Mononuclear cell (primary cell): ENCODE results near the gene C2. TPM values are rescaled to one million over a fixed set of nuclear protein-coding genes. Genes with fewer than 3 reads are reported as not detected.
"Not testable (repeated sequence)": the region's sequence is repeated elsewhere in the genome, so short reads cannot be mapped to it uniquely, and the experiment has no call there.

Experiments used
- H3K27me3 ChIP-seq: 2 replicates; pipeline ENCODE4 v1.6.0; 2011; ENCODE audit warnings: low read length, control low read depth; ENCODE audit not compliant: insufficient read depth
- H3K4me1 ChIP-seq: 2 replicates; pipeline ENCODE4 v1.5.1; 2011; ENCODE audit warnings: mild to moderate bottlenecking, low read length, control low read depth; ENCODE audit not compliant: insufficient read depth
- H3K4me3 ChIP-seq: 2 replicates; pipeline ENCODE4 v1.5.1; 2011; ENCODE audit warnings: mild to moderate bottlenecking, low read length, moderate library complexity
- H3K9me3 ChIP-seq: 2 replicates; pipeline ENCODE4 v1.5.1; 2011; ENCODE audit warnings: low read depth, mild to moderate bottlenecking, control low read depth, low read length
- total RNA-seq: library from RNA; depleted of rRNA; stranded (reverse); fragments of >200 nt; gene quantifications from one replicate; pipeline ENCODE4 v1.2.3, GENCODE V29; 2012

Gene C2
- total RNA-seq, 1 donor: 2.5 TPM

DNA sequence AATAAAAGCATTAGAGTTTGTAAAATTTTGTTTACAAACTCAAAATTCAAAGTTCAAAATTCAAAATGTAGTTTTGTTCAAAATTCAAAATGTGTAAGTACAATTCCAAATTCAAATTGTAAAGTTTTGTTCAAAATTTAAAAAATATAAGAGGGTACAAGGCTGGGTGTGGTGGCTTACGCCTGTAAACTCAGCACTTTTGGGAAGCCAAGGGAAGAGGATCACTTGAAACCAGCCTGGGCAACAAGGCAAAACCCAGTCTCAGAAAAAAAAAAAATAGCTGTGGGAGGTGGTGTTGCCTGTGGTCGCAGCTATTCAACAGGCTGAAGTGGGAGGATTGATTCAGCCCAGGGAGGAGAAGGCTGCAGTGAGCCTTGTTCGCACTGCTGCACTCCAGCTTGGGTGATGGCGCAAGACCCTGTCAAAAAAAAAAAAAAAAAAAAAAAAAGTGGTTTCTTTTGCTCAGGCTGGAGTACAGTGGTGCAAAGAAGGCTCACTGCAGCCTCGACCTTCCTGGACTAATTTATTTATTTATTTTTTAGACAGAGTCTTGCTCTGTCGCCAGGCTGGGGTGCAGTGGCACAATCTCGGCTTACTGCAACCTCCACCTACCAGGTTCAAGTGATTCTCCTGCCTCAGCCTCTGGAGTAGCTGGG, 20.2 kb upstream of the C2 start:
- Histone ChIP-seq H3K9me3 (no peaks in the 10 kb centered on the region), H3K27me3 (no peaks in the 10 kb centered on the region), H3K4me1 (peaks cover 10% of the 10 kb centered on the region), H3K4me3 (no peak overlapping the region)

DNA sequence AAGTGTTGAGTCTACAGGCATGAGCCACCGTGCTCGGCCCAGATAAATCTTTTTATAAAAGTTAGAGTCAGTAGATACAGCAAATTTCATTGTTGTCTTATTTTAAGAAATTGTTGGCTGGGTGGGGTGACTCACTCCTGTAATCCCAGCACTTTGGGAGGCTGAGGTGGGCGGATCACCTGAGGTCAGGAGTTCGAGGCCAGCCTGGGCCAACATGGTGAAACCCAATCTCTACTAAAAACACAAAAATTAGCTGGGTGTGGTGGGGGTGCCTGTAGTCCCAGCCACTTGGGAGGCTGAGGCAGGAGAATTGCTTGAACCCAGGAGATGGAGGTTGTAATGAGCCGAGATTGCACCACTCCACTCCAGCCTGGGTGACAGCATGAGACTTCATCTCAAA, 19.3 kb upstream of the C2 start:
- not testable (repeated sequence) for H3K4me3 ChIP-seq, H3K4me1 ChIP-seq, H3K9me3 ChIP-seq, H3K27me3 ChIP-seq

DNA sequence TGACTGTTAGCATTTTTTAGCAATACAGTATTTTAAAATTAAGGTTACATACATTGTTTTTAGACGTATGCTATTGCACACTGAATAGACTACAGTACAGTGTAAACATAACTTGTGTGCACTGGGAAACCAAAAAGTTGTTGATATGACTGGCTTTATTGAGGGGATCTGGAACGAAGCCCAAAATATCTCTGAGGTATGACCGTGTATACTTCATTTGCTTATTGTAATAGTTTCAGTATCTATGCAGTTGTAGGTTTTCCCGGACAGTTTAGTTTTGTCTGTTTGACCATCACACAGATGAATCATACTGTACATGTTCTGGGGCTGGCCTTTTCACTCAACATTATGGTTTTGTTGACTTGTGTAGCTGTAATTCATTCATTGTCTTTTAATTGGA, 18.7 kb upstream of the C2 start:
- Histone ChIP-seq H3K4me1 (peaks cover 3% of the 10 kb centered on the region), H3K9me3 (no peaks in the 10 kb centered on the region), H3K27me3 (no peaks in the 10 kb centered on the region), H3K4me3 (no peak overlapping the region)

DNA sequence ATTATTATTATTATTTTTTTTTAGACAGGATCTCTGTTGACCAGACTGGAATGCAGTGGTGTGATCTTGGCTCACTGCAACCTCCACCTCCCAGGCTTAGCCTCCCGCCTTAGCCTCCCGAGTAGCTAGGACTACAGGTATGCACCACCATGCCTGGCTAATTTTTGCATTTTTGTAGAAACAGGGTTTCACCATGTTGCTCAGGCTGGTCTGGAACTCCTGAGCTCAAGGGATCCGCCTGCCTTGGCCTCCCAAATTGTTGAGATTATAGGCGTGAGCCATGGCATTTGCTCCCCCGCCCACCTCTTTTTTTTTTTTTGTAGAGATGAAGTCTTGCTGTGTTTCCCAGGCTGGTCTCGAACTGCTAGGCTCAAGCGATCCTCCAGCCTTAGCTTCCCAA, 18.2 kb upstream of the C2 start:
- H3K27me3 ChIP-seq, H3K4me3 ChIP-seq: not testable (repeated sequence)

DNA sequence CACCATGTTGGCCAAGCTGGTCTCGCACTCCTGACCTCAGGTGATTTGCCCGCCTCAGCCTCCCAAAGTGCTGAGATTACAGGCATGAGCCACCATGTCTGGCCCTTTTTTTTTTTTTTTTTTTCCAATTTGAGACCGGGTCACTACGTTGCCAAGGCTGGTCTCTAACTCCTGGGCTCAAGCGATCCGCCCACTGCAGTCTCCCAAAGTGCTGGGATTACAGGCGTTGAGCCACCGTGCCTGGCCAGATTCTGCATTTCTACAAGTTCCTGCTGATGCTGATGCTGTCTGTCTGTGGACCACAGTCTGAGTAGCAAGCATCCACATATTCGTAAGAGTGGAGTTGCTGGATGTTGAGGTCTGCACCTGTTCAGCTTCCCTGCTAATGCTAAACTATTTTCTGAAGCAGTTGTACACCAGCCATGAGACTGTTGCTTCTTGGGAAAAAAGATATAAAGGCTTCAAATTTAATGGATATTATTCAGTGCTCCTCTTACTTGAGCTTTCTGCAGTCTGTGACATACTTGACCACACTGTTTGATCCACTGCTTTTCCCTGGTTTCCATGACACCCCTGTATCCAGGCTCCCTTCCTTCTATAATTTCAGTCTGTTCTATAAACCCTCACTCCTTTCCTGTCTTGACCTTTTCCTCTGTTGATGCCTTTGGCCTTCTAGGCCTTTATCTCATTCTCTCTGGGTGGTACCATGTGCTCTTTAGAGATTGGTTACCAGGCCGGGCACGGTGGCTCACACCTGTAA, 15.5 kb upstream of the C2 start:
- Histone ChIP-seq H3K9me3 (no peaks in the 10 kb centered on the region), H3K4me3 (no peak overlapping the region), H3K4me1 (peaks cover 3% of the 10 kb centered on the region), H3K27me3 (no peaks in the 10 kb centered on the region)

More for the DNA sequence above, 18.2 kb upstream of the C2 start:
- not testable (repeated sequence) for H3K4me1 ChIP-seq, H3K9me3 ChIP-seq

DNA sequence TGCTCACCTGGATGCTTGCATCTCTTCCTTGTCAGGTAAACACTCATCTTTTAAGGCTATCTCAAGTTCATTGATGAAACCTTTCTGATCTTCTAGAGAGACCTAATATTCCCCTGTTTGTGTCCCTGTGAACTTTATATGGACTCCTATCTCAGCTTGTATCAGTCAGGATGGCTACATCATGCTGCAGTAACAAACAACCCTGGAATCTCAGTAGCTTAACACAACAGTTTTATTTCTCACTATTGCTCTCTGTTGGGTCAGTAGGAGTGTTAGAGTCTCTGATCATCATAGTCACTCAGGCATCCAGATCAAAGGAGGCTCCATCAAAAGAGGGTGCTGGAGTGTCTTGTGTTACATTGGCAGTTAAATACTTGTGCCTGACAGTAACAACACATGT, 12.2 kb upstream of the C2 start:
- no peaks in the 10 kb centered on the region for H3K27me3 ChIP-seq
- no peak overlapping the region for H3K4me3 ChIP-seq
- peaks cover under 1% of the 10 kb centered on the region for H3K4me1 ChIP-seq
- no peaks in the 10 kb centered on the region for H3K9me3 ChIP-seq

DNA sequence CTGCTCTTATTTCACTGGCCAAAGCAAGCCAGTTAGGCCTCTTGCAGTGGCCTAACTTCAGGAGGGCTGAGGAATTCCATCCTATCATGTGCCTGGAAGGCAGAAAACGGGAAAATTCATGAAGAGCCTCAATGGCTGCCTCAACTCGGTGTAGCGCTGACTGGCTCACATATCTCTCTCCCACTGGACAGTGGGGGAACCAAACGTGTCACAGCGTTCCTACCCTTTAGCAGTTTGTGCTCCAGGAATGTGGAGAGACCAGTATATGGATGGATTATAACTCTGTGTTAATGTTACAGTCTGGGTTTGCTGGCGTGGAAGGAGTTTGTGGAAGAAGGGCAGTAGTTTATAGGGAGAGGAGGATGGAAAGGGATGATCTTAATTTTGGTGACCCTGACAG, 11.8 kb upstream of the C2 start:
- Histone ChIP-seq H3K27me3 (no peaks in the 10 kb centered on the region), H3K9me3 (no peaks in the 10 kb centered on the region), H3K4me3 (no peak overlapping the region), H3K4me1 (peaks cover 5% of the 10 kb centered on the region)

DNA sequence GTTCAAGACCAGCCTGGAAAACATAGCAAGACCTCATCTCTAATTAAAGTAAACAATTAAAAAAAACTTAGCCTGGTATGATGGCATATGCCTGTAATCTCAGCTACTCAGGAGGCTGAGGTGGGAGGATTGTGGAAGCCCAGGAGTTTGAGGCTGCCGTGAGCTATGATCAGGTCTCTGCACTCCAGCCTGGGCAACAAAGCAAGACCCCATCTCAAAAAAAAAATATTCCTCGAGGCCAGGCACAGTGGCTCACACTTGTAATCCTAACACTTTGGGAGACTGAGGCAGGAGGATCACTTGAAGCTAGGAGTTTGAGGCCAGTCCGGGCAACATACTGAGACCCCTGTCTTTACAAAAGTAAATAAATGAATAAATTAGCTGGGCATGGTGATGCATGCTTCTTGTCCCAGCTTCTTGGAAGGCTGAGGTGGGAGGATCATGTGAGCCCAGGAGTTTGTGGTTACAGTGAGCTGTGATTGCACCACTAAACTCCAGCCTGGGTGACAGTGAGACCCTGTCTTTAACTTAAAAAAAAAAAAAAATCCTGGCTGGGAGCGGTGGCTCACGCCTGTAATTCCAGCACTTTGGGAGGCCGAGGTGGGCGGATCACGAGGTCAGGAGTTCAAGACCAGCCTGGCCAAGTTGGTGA, 9.3 kb upstream of the C2 start:
- Histone ChIP-seq H3K27me3 (no peaks in the 10 kb centered on the region), H3K4me1 (peaks cover 10% of the 10 kb centered on the region), H3K9me3 (no peaks in the 10 kb centered on the region)

DNA sequence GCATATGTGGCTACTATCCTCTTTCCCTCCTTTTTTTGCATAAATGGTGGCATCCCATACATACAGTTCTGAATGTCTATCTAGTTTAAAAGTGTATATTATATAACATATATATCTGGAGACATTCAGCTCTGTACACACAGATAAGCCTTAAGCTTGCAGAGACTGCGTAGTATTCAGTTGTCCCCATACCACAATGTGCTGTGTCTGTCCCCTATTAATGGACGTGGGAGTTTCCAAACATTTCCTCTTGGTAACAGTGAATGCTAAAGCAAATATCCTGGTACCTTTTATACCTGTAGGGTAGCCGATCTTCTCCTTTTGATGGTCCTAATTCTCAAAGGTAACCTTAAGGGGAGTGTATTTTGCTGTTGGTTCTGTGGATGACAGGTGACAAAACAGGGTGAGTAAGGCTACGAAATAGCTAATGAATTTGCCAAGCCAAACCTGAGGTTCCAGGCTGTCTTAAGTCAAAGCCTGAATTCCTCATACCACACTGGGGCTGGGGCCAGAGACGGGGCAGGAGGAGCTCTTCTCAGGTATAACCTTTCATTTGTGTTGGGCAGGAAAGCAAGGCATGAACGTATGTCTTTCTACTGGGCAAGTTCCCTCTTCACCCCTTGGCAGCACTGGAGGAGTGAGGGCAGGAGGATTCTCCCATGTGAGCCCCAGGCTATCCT, 7.8 kb upstream of the C2 start:
- H3K4me3 ChIP-seq: no peak overlapping the region
- H3K4me1 ChIP-seq: peaks cover 10% of the 10 kb centered on the region
- H3K9me3 ChIP-seq: no peaks in the 10 kb centered on the region
- no peaks in the 10 kb centered on the region for H3K27me3 ChIP-seq

More for the DNA sequence above, 9.3 kb upstream of the C2 start:
- H3K4me3 ChIP-seq: no peak overlapping the region

DNA sequence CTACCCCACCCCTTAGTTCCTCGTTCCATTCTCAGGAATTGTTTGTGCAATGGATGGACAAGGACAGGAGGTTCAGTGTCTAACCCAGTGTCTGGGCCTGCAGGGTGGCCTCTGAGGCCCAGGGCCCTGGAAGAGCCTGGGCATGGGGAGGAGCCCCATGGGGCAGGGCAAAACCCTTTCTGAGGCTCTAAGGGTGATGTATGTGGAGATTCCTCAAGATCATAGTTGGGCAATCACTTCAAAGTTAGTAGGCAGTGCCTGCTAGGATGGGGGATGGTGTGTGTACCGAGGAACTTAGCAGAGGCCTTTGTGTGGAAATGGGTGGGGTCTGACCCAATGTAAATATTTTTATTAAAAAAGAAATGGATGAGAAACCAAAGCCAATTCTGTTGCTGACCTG, 6.7 kb upstream of the C2 start:
- H3K27me3 ChIP-seq: no peaks in the 10 kb centered on the region
- no peak overlapping the region for H3K4me3 ChIP-seq
- peaks cover 10% of the 10 kb centered on the region for H3K4me1 ChIP-seq
- H3K9me3 ChIP-seq: no peaks in the 10 kb centered on the region

DNA sequence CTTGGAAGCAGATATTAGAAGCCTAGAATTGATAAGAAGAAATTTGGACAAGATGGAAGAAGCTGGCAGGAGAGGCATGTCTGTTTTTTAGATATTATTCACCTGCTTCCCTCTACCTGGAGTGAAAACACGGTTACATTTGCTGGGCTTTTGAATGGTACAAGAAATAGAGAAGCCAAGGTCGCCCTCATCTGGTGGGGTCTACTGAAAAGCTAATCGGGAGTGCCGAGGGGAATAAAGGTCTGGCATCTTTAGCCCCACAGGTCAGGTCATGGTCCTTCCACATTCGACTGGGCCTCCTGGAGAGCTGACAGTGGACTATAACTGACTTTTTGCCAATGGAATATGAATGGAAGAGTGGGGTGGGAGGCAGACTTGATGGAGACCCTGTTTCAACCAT, 4.6 kb upstream of the C2 start:
- H3K4me3 ChIP-seq: no peak overlapping the region
- no peaks in the 10 kb centered on the region for H3K9me3 ChIP-seq
- H3K4me1 ChIP-seq: peaks cover 10% of the 10 kb centered on the region
- no peaks in the 10 kb centered on the region for H3K27me3 ChIP-seq

DNA sequence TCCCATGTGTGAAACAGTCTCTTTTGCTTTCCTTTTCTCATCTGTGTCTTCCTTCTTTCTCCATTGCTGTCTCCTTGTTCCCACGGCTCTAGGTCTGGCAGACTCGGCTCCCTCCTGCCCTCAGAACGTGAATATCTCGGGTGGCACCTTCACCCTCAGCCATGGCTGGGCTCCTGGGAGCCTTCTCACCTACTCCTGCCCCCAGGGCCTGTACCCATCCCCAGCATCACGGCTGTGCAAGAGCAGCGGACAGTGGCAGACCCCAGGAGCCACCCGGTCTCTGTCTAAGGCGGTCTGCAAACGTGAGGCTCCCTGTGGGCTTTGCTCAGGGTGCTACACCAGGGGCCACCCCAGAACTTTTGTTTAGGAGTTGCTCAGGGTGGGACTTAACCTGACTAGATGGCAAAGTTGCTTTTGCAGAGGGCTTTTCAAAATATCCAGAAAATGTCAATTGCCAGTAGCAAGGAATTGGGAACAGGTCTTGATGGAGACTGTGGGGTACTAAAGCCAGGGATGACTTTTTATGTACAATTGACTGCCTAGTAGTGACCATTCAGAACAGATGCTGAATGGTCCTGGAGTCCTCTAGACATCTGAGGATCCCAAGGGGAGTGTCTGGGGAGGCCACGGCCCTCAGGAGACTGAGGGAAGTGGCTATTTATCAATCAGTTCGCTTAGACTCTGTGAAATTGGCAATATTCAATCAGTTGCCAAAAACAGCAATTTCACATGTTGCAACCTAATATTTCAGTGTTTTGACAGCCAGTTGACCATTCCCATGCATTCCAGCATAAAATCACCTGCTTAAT, 550 bp downstream of the C2 start:
- Histone ChIP-seq H3K4me3 (no peak overlapping the region), H3K9me3 (no peaks in the 10 kb centered on the region), H3K27me3 (no peaks in the 10 kb centered on the region), H3K4me1 (peaks cover 5% of the 10 kb centered on the region)

DNA sequence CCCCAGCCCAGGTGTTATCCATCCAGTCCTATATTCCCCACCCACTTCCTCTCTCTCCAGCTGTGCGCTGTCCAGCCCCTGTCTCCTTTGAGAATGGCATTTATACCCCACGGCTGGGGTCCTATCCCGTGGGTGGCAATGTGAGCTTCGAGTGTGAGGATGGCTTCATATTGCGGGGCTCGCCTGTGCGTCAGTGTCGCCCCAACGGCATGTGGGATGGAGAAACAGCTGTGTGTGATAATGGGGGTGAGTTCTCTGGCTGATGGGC, 1.1 kb downstream of the C2 start:
- no peak overlapping the region for H3K4me3 ChIP-seq
- H3K27me3 ChIP-seq: no peaks in the 10 kb centered on the region
- H3K4me1 ChIP-seq: peaks cover 5% of the 10 kb centered on the region
- no peaks in the 10 kb centered on the region for H3K9me3 ChIP-seq

DNA sequence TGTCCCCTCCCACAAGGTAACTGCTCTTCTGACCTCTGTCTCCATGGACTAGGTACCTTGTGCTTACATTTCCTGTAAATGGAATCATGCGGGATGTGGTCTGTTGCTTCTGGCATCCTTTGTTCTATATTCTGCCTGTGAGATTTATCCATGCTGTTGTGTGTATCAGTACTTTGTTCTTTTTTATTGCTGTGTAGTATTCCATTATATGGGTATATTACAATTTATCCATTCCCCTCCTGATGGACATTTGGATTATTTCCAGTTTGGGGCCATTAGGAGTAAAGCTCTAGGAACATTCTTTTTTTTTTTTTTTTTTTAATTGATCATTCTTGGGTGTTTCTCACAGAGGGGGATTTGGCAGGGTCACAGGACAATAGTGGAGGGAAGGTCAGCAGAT, 3.4 kb downstream of the C2 start:
- H3K4me1 ChIP-seq: peaks cover 5% of the 10 kb centered on the region
- H3K27me3 ChIP-seq: no peaks in the 10 kb centered on the region
- H3K4me3 ChIP-seq: no peak overlapping the region
- H3K9me3 ChIP-seq: no peaks in the 10 kb centered on the region

DNA sequence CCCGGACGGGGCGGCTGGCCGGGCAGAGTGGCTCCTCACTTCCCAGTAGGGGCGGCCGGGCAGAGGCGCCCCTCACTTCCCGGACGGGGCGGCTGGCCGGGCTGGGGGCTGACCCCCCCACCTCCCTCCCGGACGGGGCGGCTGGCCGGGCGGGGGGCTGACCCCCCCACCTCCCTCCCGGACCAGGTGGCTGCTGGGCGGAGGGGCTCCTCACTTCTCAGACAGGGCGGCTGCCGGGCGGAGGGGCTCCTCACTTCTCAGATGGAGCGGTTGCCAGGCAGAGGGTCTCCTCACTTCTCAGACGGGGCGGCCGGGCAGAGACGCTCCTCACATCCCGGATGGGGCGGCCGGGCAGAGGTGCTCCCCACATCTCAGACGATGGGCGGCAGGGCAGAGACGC, 4.6 kb downstream of the C2 start:
- H3K9me3 ChIP-seq, H3K27me3 ChIP-seq, H3K4me3 ChIP-seq, H3K4me1 ChIP-seq: not testable (repeated sequence)
